GM12878 (cell line): Measurements from ENCODE around the gene NUDT12. TPM values are rescaled to one million over a fixed set of nuclear protein-coding genes. Genes with fewer than 3 reads are reported as not detected.

Source experiments
- ATAC-seq: fragments of 200-7000 bp; cut with Tn5 transposase; 3 replicates; pipeline ENCODE4 v1.9.1; 2020; ENCODE audit warnings: mild to moderate bottlenecking, moderate library complexity
- BruUV-seq: library from RNA; stranded (reverse); fragments of 400-500 nt; replicated peaks from 2 replicates; lab custom pipeline; 2021; lab: Mats Ljungman, UMichigan
- CTCF ChIA-PET: fragments of 300-600 bp; sonication (Branson Sonifier 250); formaldehyde crosslinking; extraction: SDS; loops from one replicate; lab custom pipeline; 2021; ENCODE audit warnings: inconsistent platforms; lab: Yijun Ruan, JAX
- POLR2A ChIA-PET: fragments of 350-600 bp; formaldehyde crosslinking; extraction: SDS; loops from one replicate; lab custom pipeline; 2021; ENCODE audit warnings: inconsistent platforms; lab: Charles Lee
- RAD21 ChIA-PET: fragments of 300-600 bp; sonication (Branson Sonifier 250); formaldehyde crosslinking; loops from one replicate; lab custom pipeline; 2023; ENCODE audit warnings: antibody characterized with exemption; ENCODE audit not compliant: unreplicated experiment; lab: Charles Lee
- SMC1A ChIA-PET: fragments of 300-600 bp; sonication (Branson Sonifier 250); formaldehyde crosslinking; loops from one replicate; lab custom pipeline; 2023; ENCODE audit not compliant: unreplicated experiment, uncharacterized antibody; lab: Charles Lee
- DNase-seq: peaks from one replicate; pipeline ENCODE4 v3.0.0-alpha.2; 2011; ENCODE audit warnings: low read depth, low spot score
- FAIRE-seq: peaks from 3 replicates; lab custom pipeline; 2011; peaks lifted over from hg19 to GRCh38; lab: Jason Lieb, UNC
- H2AFZ ChIP-seq: 2 replicates; pipeline ENCODE4 v1.6.0; 2011; ENCODE audit warnings: low read depth, low read length, control low read depth; ENCODE audit not compliant: control insufficient read depth
- H3K27ac ChIP-seq: 2 replicates; pipeline ENCODE4 v1.5.1; 2011; ENCODE audit warnings: control low read depth; ENCODE audit not compliant: control insufficient read depth, insufficient read depth
- H3K27me3 ChIP-seq, 2 experiments: replicated peaks in 1 of 2; 2 replicates each; pipeline versions ENCODE4 v1.6.0 to v1.6.1; 2011; ENCODE audit warnings: low read length in 1 of 2; ENCODE audit not compliant: control insufficient read depth in 2 of 2, insufficient read depth in 2 of 2
- H3K36me3 ChIP-seq, 2 experiments: 2 replicates each; pipeline ENCODE4 v1.5.1; 2011; ENCODE audit warnings: low read length in 1 of 2; ENCODE audit not compliant: control insufficient read depth in 2 of 2, insufficient read depth in 2 of 2
- H3K4me1 ChIP-seq: 2 replicates; pipeline ENCODE4 v1.6.1; 2011; ENCODE audit warnings: mild to moderate bottlenecking, low read length, moderate library complexity, mixed read lengths; ENCODE audit not compliant: control insufficient read depth, insufficient read depth
- H3K4me2 ChIP-seq: 2 replicates; pipeline ENCODE4 v1.6.0; 2011; ENCODE audit warnings: control low read depth; ENCODE audit not compliant: control insufficient read depth, insufficient read depth
- H3K4me3 ChIP-seq: fragments of 200-600 bp; sonication (generic); 2 replicates; pipeline ENCODE4 v1.5.1; 2016
- H3K79me2 ChIP-seq: 2 replicates; pipeline ENCODE4 v1.6.0; 2011; ENCODE audit warnings: low read length; ENCODE audit not compliant: control insufficient read depth, insufficient read depth
- H3K9ac ChIP-seq: 2 replicates; pipeline ENCODE4 v1.8.0; 2011; ENCODE audit warnings: low read length, control low read depth, mixed read lengths; ENCODE audit not compliant: control insufficient read depth, insufficient read depth
- H3K9me3 ChIP-seq: replicated peaks from 3 replicates; pipeline ENCODE4 v1.5.1; 2011; ENCODE audit warnings: mild to moderate bottlenecking, low read length; ENCODE audit not compliant: control insufficient read depth, insufficient read depth
- H4K20me1 ChIP-seq: 2 replicates; pipeline ENCODE4 v1.6.0; 2011; ENCODE audit not compliant: control insufficient read depth, insufficient read depth
- CBFB ChIP-seq: IDR thresholded peaks from 2 replicates; pipeline ENCODE4 v1.6.1; 2016; ENCODE audit warnings: antibody characterized with exemption, low read depth
- CUX1 ChIP-seq: IDR thresholded peaks from 2 replicates; pipeline ENCODE4 v1.6.1; 2012; ENCODE audit warnings: improper control_type of control experiment, low read depth, low read length; ENCODE audit not compliant: insufficient replicate concordance
- E2F8 ChIP-seq: fragments of 450-650 bp; IDR thresholded peaks from 2 replicates; pipeline ENCODE4 v1.6.1; 2018; ENCODE audit warnings: mild to moderate bottlenecking, low read depth, moderate library complexity; ENCODE audit not compliant: partially characterized antibody
- EZH2 ChIP-seq: IDR thresholded peaks from 2 replicates; pipeline ENCODE4 v1.6.1; 2012; ENCODE audit warnings: low read depth, mild to moderate bottlenecking, control low read depth, inconsistent platforms, low read length, borderline replicate concordance; ENCODE audit not compliant: control insufficient read depth
- JUNB ChIP-seq: IDR thresholded peaks from 2 replicates; pipeline ENCODE4 v1.6.1; 2016; ENCODE audit warnings: antibody characterized with exemption, mild to moderate bottlenecking
- LARP7 ChIP-seq: fragments of 450-650 bp; IDR thresholded peaks from 2 replicates; pipeline ENCODE4 v1.6.1; 2017; ENCODE audit warnings: mild to moderate bottlenecking
- NFXL1 ChIP-seq: fragments of 450-650 bp; IDR thresholded peaks from 2 replicates; pipeline ENCODE4 v1.6.1; 2017; ENCODE audit warnings: antibody characterized with exemption, mild to moderate bottlenecking, borderline replicate concordance
- RCOR1 ChIP-seq: conservative IDR thresholded peaks from 2 replicates; pipeline ENCODE4 v1.6.1; 2012; ENCODE audit warnings: low read depth, low read length, improper control_type of control experiment
- SRF ChIP-seq, 2 experiments: IDR thresholded peaks; 2 replicates each; pipeline ENCODE4 v1.6.1; 2011; ENCODE audit warnings: low read depth in 2 of 2, low read length in 2 of 2, mild to moderate bottlenecking in 1 of 2, moderate library complexity in 1 of 2
- STAT3 ChIP-seq: IDR thresholded peaks from 2 replicates; pipeline ENCODE4 v1.6.1; 2011; ENCODE audit warnings: low read depth, low read length, improper control_type of control experiment
- TBL1XR1 ChIP-seq: IDR thresholded peaks from 2 replicates; pipeline ENCODE4 v1.6.1; 2012; ENCODE audit warnings: low read depth, low read length, improper control_type of control experiment
- YBX1 ChIP-seq: fragments of 450-650 bp; IDR thresholded peaks from 2 replicates; pipeline ENCODE4 v1.6.1; 2016; ENCODE audit warnings: antibody characterized with exemption
- ZZZ3 ChIP-seq: IDR thresholded peaks from 2 replicates; pipeline ENCODE4 v1.6.1; 2011; ENCODE audit warnings: low read depth; ENCODE audit not compliant: control insufficient read depth, insufficient read length
- WGBS: methylation state at CpG from one replicate; pipeline ENCODE4 v1.1.6; 2016; ENCODE audit warnings: low lambda C conversion rate; ENCODE audit not compliant: insufficient replicate concordance, insufficient coverage; ENCODE audit errors: missing lambda C conversion rate; 5-methylcytosine and 5-hydroxymethylcytosine counted together
- in situ Hi-C: fragments of 300-500 bp; cut with MboI; formaldehyde crosslinking; loops from 9 replicates; pipeline ENCODE4 v1.14.3; 2018; ENCODE audit warnings: mixed read lengths
- intact Hi-C: fragments of 100-400 bp; cut with micrococcal nuclease; formaldehyde crosslinking; loops from one replicate; pipeline ENCODE4 v1.14.2; 2022; ENCODE audit not compliant: unreplicated experiment
- polyA plus RNA-seq, 11 experiments: library from polyadenylated mRNA; depleted of rRNA in 4 of 11; unstranded in 6 of 11; stranded (reverse) in 5 of 11; fragments of >200 nt; fragmentation: Nextera tagmentation in 4 of 11; fragmentation: Illumina TruSeq in 1 of 11; extraction: Ambion mirVana in 4 of 11; extraction: Trizol in 1 of 11; gene quantifications; 1 replicate in 1 of 11; 2 replicates in 10 of 11; pipeline versions ENCODE4 v1.2.1 to v1.2.3, GENCODE V29; 2011 to 2016; ENCODE audit warnings: inconsistent platforms in 2 of 11, missing spikeins in 2 of 11, low read depth in 1 of 11
- total RNA-seq, 4 experiments: library from RNA; depleted of rRNA in 3 of 4; stranded (reverse); fragments of >200 nt in 3 of 4; fragmentation: Illumina TruSeq in 1 of 4; extraction: Trizol in 1 of 4; gene quantifications; 2 replicates each; pipeline versions ENCODE4 v1.2.1 to v1.2.3, GENCODE V29; 2013 to 2021

Gene NUDT12
- total and polyA plus RNA-seq, 10 of the 15 experiments (the other 5 are each of a cell fraction or from before 2014, with no cell fraction given): 2.9 to 9.0 (median 5.2) TPM

- BruUV-seq: no TSS peak
- CTCF ChIA-PET: no interaction called here
- ATAC-seq (peak; percentile 60), DNase-seq (no peak), FAIRE-seq (peak; percentile 38)
- Histone ChIP-seq H4K20me1 (no peaks in the 10 kb centered on the region), H3K4me1 (no peaks in the 10 kb centered on the region), H3K79me2 (no peaks in the 10 kb centered on the region), H3K4me2 (no peak overlapping the region), H3K9me3 (no peaks in the 10 kb centered on the region), H3K36me3 (no peaks in the 10 kb centered on the region), H3K27me3 (no peaks in the 10 kb centered on the region; a peak in 1 of 4 replicates), H3K4me3 (no peak overlapping the region), H3K9ac (no peak overlapping the region), H3K27ac (no peak overlapping the region), H2AFZ (no peak overlapping the region)
- intact Hi-C loops (no loop called here), in situ Hi-C loops (no loop called here)
- no peak for TF ChIP-seq CUX1
- no peak for TF ChIP-seq ZZZ3
- TF ChIP-seq STAT3: no peak
- TF ChIP-seq EZH2: no peak
- TF ChIP-seq RCOR1: no peak
- TF ChIP-seq CBFB: no peak
- no peak for TF ChIP-seq JUNB
- no peak for TF ChIP-seq LARP7
- TF ChIP-seq YBX1: no peak
- TF ChIP-seq E2F8: no peak
- TF ChIP-seq TBL1XR1: no peak
- TF ChIP-seq NFXL1: no peak
- TF ChIP-seq SRF (IDR thresholded peaks at IDR 0.05; ENCODE audit: low read depth in 2 of 2, low read length in 2 of 2): no peak
- SMC1A ChIA-PET: no interaction called here
- POLR2A ChIA-PET: no interaction called here
- RAD21 ChIA-PET: no interaction called here
- WGBS: 95% methylated on average over 2 of the region's 2 CpGs
These were observed 15.7 kb downstream of the NUDT12 start for GRCh38 chr5:103546858-103547257.
